H1 (cell line): ENCODE data around the gene JAKMIP1. TPM values are rescaled to one million over a fixed set of nuclear protein-coding genes. Genes with fewer than 3 reads are reported as not detected.
A peak's percentile ranks its signal among the peaks of the same experiment; 100 is the strongest.

ENCODE experiments used
- CTCF ChIA-PET: fragments of 300-600 bp; sonication (Branson Sonifier 250); formaldehyde crosslinking; loops from one replicate; lab custom pipeline; 2021; ENCODE audit not compliant: partially characterized antibody; lab: Charles Lee
- POLR2A ChIA-PET: fragments of 300-600 bp; sonication (Branson Sonifier 250); formaldehyde crosslinking; loops from one replicate; lab custom pipeline; 2021; ENCODE audit warnings: inconsistent platforms; ENCODE audit not compliant: partially characterized antibody; lab: Charles Lee
- DNase-seq, 2 experiments: peaks; one replicate each; pipeline versions ENCODE4 v3.0.0 to v3.0.0-alpha.2; 2010 to 2022; ENCODE audit warnings: low spot score in 2 of 2, low read depth in 1 of 2, mixed read lengths in 1 of 2
- FAIRE-seq: peaks from 2 replicates; lab custom pipeline; 2011; peaks lifted over from hg19 to GRCh38; lab: Jason Lieb, UNC
- H2AFZ ChIP-seq: 2 replicates; pipeline ENCODE4 v1.8.1; 2012; ENCODE audit warnings: low read length, inconsistent platforms
- H2AK5ac ChIP-seq: 2 replicates; pipeline ENCODE4 v1.6.1; 2013; ENCODE audit warnings: low read depth, low read length
- H2BK120ac ChIP-seq: replicated peaks from 2 replicates; pipeline ENCODE3; 2013; ENCODE audit warnings: low read depth, low read length, inconsistent platforms
- H2BK12ac ChIP-seq: 2 replicates; pipeline ENCODE4 v1.6.1; 2013; ENCODE audit warnings: low read depth, low read length
- H2BK15ac ChIP-seq: 2 replicates; pipeline ENCODE4 v1.6.1; 2013; ENCODE audit warnings: low read length
- H2BK20ac ChIP-seq: 2 replicates; pipeline ENCODE4 v1.6.1; 2013; ENCODE audit warnings: low read length
- H2BK5ac ChIP-seq: 2 replicates; pipeline ENCODE4 v1.6.1; 2013; ENCODE audit warnings: low read depth, low read length
- H3K14ac ChIP-seq: 2 replicates; pipeline ENCODE4 v1.6.1; 2013; ENCODE audit warnings: inconsistent platforms; ENCODE audit not compliant: insufficient read length
- H3K18ac ChIP-seq: 2 replicates; pipeline ENCODE4 v1.6.1; 2013; ENCODE audit warnings: low read length; ENCODE audit errors: extremely low read depth
- H3K23ac ChIP-seq: 2 replicates; pipeline ENCODE4 v1.6.1; 2013; ENCODE audit warnings: inconsistent platforms; ENCODE audit not compliant: insufficient read length
- H3K23me2 ChIP-seq: 2 replicates; pipeline ENCODE4 v1.6.1; 2013; ENCODE audit warnings: low read depth, low read length
- H3K27ac ChIP-seq: 2 replicates; pipeline ENCODE4 v1.6.1; 2011; ENCODE audit warnings: low read depth, low read length, inconsistent platforms
- H3K27me3 ChIP-seq, 4 experiments: replicated peaks in 1 of 4; 1 replicate in 1 of 4; 2 replicates in 3 of 4; pipeline versions ENCODE4 v1.6.1 to v1.8.1; 2011 to 2013; ENCODE audit warnings: low read length in 3 of 4, mild to moderate bottlenecking in 3 of 4, inconsistent platforms in 2 of 4, mixed read lengths in 2 of 4, moderate library complexity in 1 of 4; ENCODE audit not compliant: control insufficient read depth in 3 of 4, insufficient read depth in 3 of 4; ENCODE audit errors: extremely low read depth in 1 of 4
- H3K36me3 ChIP-seq, 4 experiments: 2 replicates each; pipeline versions ENCODE4 v1.6.1 to v1.8.1; 2011 to 2013; ENCODE audit warnings: mild to moderate bottlenecking in 4 of 4, low read length in 3 of 4, moderate library complexity in 2 of 4, control low read depth in 1 of 4, inconsistent platforms in 1 of 4; ENCODE audit not compliant: insufficient read depth in 4 of 4, control insufficient read depth in 2 of 4
- H3K4ac ChIP-seq: replicated peaks from 2 replicates; pipeline ENCODE3; 2013; ENCODE audit warnings: low read length, low read depth, mixed read lengths, inconsistent platforms; ENCODE audit not compliant: insufficient read length
- H3K4me1 ChIP-seq, 4 experiments: replicated peaks in 1 of 4; 1 replicate in 1 of 4; 2 replicates in 3 of 4; pipeline versions ENCODE4 v1.6.1 to v1.8.1; 2011 to 2013; ENCODE audit warnings: low read length in 3 of 4, inconsistent platforms in 2 of 4, mixed read lengths in 1 of 4; ENCODE audit not compliant: insufficient read depth in 4 of 4, control insufficient read depth in 3 of 4
- H3K4me2 ChIP-seq, 2 experiments: 2 replicates each; pipeline versions ENCODE4 v1.6.1 to v1.8.1; 2011 to 2013; ENCODE audit warnings: low read depth in 2 of 2, low read length in 2 of 2, control low read depth in 1 of 2, inconsistent platforms in 1 of 2, mild to moderate bottlenecking in 1 of 2; ENCODE audit not compliant: insufficient read depth in 1 of 2
- H3K4me3 ChIP-seq, 4 experiments: fragments of 200-600, 300-600 bp in 1 of 4; sonication (generic), shearing (Covaris generic), sonication (Bioruptor Twin) in 1 of 4; 2 replicates each; pipeline versions ENCODE4 v1.5.1 to v1.8.1; 2011 to 2016; ENCODE audit warnings: low read length in 4 of 4, low read depth in 3 of 4, control low read depth in 2 of 4, inconsistent platforms in 2 of 4, mild to moderate bottlenecking in 2 of 4, mixed read lengths in 1 of 4, moderate library complexity in 1 of 4; ENCODE audit not compliant: insufficient read depth in 2 of 4; ENCODE audit errors: extremely low read depth in 1 of 4
- H3K56ac ChIP-seq: replicated peaks from 2 replicates; pipeline ENCODE3; 2013; ENCODE audit warnings: low read depth, mild to moderate bottlenecking, mixed read lengths, low read length, inconsistent platforms; ENCODE audit not compliant: insufficient read length
- H3K79me1 ChIP-seq: 2 replicates; pipeline ENCODE4 v1.6.1; 2013; ENCODE audit warnings: low read depth, low read length, control low read depth
- H3K79me2 ChIP-seq, 2 experiments: 2 replicates each; pipeline versions ENCODE4 v1.6.1 to v1.8.1; 2012 to 2013; ENCODE audit warnings: low read length in 2 of 2, mild to moderate bottlenecking in 2 of 2, inconsistent platforms in 1 of 2; ENCODE audit not compliant: insufficient read depth in 2 of 2, control insufficient read depth in 1 of 2
- H3K9ac ChIP-seq, 4 experiments: replicated peaks in 1 of 4; 1 replicate in 1 of 4; 2 replicates in 3 of 4; pipeline versions ENCODE4 v1.6.1 to v1.8.1; 2011 to 2013; ENCODE audit warnings: low read depth in 3 of 4, low read length in 3 of 4, control low read depth in 2 of 4, mild to moderate bottlenecking in 2 of 4, moderate library complexity in 2 of 4, inconsistent platforms in 1 of 4; ENCODE audit errors: extremely low read depth in 1 of 4
- H3K9me3 ChIP-seq, 2 experiments: 2 replicates each; pipeline versions ENCODE4 v1.6.1 to v1.8.1; 2012 to 2013; ENCODE audit warnings: mild to moderate bottlenecking in 2 of 2, moderate library complexity in 2 of 2, control low read depth in 1 of 2, inconsistent platforms in 1 of 2, low read depth in 1 of 2, low read length in 1 of 2, mixed read lengths in 1 of 2; ENCODE audit not compliant: insufficient read depth in 2 of 2
- H4K20me1 ChIP-seq, 2 experiments: replicated peaks in 1 of 2; 2 replicates each; pipeline versions ENCODE3 to v1.8.1; 2011 to 2013; ENCODE audit warnings: inconsistent platforms in 2 of 2, low read length in 2 of 2, mild to moderate bottlenecking in 1 of 2; ENCODE audit not compliant: insufficient read depth in 2 of 2, control insufficient read depth in 1 of 2
- H4K5ac ChIP-seq: 2 replicates; pipeline ENCODE4 v1.6.1; 2013; ENCODE audit warnings: low read length, low read depth, mixed read lengths, inconsistent platforms; ENCODE audit not compliant: insufficient read length
- H4K8ac ChIP-seq: 2 replicates; pipeline ENCODE4 v1.8.0; 2013; ENCODE audit warnings: mild to moderate bottlenecking, moderate library complexity, low read length, inconsistent platforms; ENCODE audit not compliant: insufficient read depth; ENCODE audit errors: extremely low read depth
- H4K91ac ChIP-seq: replicated peaks from 2 replicates; pipeline ENCODE3; 2013; ENCODE audit warnings: low read length, mixed read lengths, inconsistent platforms; ENCODE audit not compliant: insufficient read length
- BCL11A ChIP-seq, 2 experiments: IDR thresholded peaks; one replicate each; pipeline ENCODE4 v1.6.1; 2011; ENCODE audit warnings: low read depth in 2 of 2, low read length in 2 of 2, mild to moderate bottlenecking in 2 of 2
- CHD2 ChIP-seq: IDR thresholded peaks from 2 replicates; pipeline ENCODE4 v1.6.1; 2012; ENCODE audit warnings: low read length, improper control_type of control experiment
- GTF2F1 ChIP-seq: IDR thresholded peaks from 2 replicates; pipeline ENCODE4 v1.6.1; 2012; ENCODE audit warnings: low read depth, low read length, improper control_type of control experiment, borderline replicate concordance
- HDAC2 ChIP-seq, 2 experiments: fragments of 300-600 bp in 1 of 2; sonication (generic) in 1 of 2; IDR thresholded peaks; 2 replicates each; pipeline ENCODE4 v1.6.1; 2011 to 2012; ENCODE audit warnings: low read depth in 2 of 2, low read length in 2 of 2, mild to moderate bottlenecking in 2 of 2, moderate library complexity in 2 of 2, borderline replicate concordance in 1 of 2, inconsistent platforms in 1 of 2
- HDAC6 ChIP-seq: IDR thresholded peaks from one replicate; pipeline ENCODE4 v1.7.1; 2012; ENCODE audit warnings: low read depth, mild to moderate bottlenecking, inconsistent platforms, low read length, moderate library complexity
- JUND ChIP-seq: IDR thresholded peaks from 2 replicates; pipeline ENCODE4 v1.6.1; 2011; ENCODE audit warnings: mild to moderate bottlenecking, improper control_type of control experiment, low read length
- NANOG ChIP-seq: IDR thresholded peaks from 2 replicates; pipeline ENCODE4 v1.6.1; 2011; ENCODE audit warnings: low read length, low read depth, mild to moderate bottlenecking, inconsistent platforms; ENCODE audit not compliant: insufficient read depth, poor library complexity, severe bottlenecking
- RXRA ChIP-seq: IDR thresholded peaks from 2 replicates; pipeline ENCODE4 v1.6.1; 2011; ENCODE audit warnings: low read depth, mild to moderate bottlenecking, low read length, moderate library complexity; ENCODE audit not compliant: insufficient read depth
- SIN3A ChIP-seq, 2 experiments: IDR thresholded peaks in 1 of 2; conservative IDR thresholded peaks in 1 of 2; 2 replicates each; pipeline ENCODE4 v1.6.1; 2011 to 2012; ENCODE audit warnings: low read length in 2 of 2, improper control_type of control experiment in 1 of 2, low read depth in 1 of 2, mild to moderate bottlenecking in 1 of 2
- SIX5 ChIP-seq: IDR thresholded peaks from 2 replicates; pipeline ENCODE4 v1.6.1; 2011; ENCODE audit warnings: mild to moderate bottlenecking, low read depth, low read length
- SRF ChIP-seq: IDR thresholded peaks from 2 replicates; pipeline ENCODE4 v1.6.1; 2011; ENCODE audit warnings: mild to moderate bottlenecking, low read depth, low read length, moderate library complexity
- TAF7 ChIP-seq: optimal IDR thresholded peaks from 2 replicates; pipeline ENCODE3; 2011; ENCODE audit warnings: low read depth, mild to moderate bottlenecking, inconsistent platforms, low read length, moderate library complexity, borderline replicate concordance
- TCF12 ChIP-seq: IDR thresholded peaks from 2 replicates; pipeline ENCODE4 v1.6.1; 2011; ENCODE audit warnings: low read depth, mild to moderate bottlenecking, low read length
- TEAD4 ChIP-seq: IDR thresholded peaks from 2 replicates; pipeline ENCODE4 v1.6.1; 2012; ENCODE audit warnings: low read depth, low read length, inconsistent platforms, mixed read lengths
- WGBS, 2 experiments: shearing (Covaris generic) in 1 of 2; methylation state at CpG; one replicate each; pipeline versions ENCODE4 v1.1.6 to v1.1.7; 2013 to 2015; ENCODE audit warnings: low lambda C conversion rate in 2 of 2, mixed read lengths in 2 of 2, inconsistent platforms in 1 of 2, low coverage in 1 of 2, missing lambda C conversion rate in 1 of 2; ENCODE audit not compliant: insufficient replicate concordance in 2 of 2, insufficient coverage in 1 of 2, insufficient read length in 1 of 2; ENCODE audit errors: extremely low coverage in 1 of 2, missing lambda C conversion rate in 1 of 2; 5-methylcytosine and 5-hydroxymethylcytosine counted together
- polyA plus RNA-seq, 7 experiments: library from polyadenylated mRNA; depleted of rRNA in 3 of 7; stranded (reverse) in 5 of 7; unstranded in 2 of 7; fragments of >200 nt in 5 of 7; fragments of 200-250 nt in 2 of 7; gene quantifications; 1 replicate in 5 of 7; 2 replicates in 1 of 7; 4 replicates in 1 of 7; pipeline versions ENCODE4 v1.2.1 to v1.2.3, GENCODE V29; 2011 to 2013; ENCODE audit warnings: missing spikeins in 2 of 7, mixed read lengths in 2 of 7
- total RNA-seq: library from RNA; stranded (reverse); fragmentation: NEBNext Ultra II Directional; extraction: Animal tissue kit (Norgen Biotek cat#: 25700); gene quantifications from 2 replicates; pipeline ENCODE4 v1.2.1, GENCODE V29; 2021

The JAKMIP1 gene
- total and polyA plus RNA-seq, 2 of the 8 experiments (the other 6 are each of a cell fraction or from before 2014, with no cell fraction given), result 2.5 to 4.4 TPM

DNA sequence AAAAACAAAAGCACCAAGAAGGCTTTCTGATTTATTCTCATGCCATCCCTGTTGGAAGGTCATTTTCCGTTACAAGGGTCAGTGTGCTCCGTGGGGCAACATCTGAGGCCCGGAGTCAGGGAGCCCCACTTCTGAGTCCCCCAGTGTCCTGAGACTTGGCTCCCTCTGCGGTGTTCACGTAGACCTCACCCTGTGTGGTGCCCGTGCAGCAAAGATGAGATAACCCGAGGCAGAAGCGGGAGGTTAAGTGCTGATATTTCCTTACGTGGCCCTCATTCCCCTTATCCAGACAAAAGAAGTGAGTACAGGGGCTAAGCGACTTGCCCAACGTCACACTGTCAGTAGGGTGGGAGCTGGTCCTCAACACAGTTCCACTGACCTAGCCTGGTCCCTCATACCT, 3.5 kb downstream of the JAKMIP1 start:
- H3K23ac ChIP-seq, result no peak overlapping the region
- ChIA-PET POLR2A (no interaction called here), CTCF (interaction anchor here (0.7 to 3.0 kb wide), 2 partner anchors 55 to 135 kb away, joined by 3 to 13 read pairs; no protein-coding TSS in a partner anchor)
- no peak for DNase-seq
- peak overlapping the region; percentile 88; the same call in 1 of the 2 replicates for H2BK12ac ChIP-seq
- peaks cover 10 to 45% (median 23%) of the 10 kb centered on the region in 4 experiments for H3K4me1 ChIP-seq
- H3K4me3 ChIP-seq, result no peak overlapping the region
- no peak overlapping the region for H3K56ac ChIP-seq
- H3K9ac ChIP-seq, result no peak overlapping the region
- H3K4ac ChIP-seq, result no peak overlapping the region
- peak overlapping the region; percentile 9 for H2BK120ac ChIP-seq
- H4K5ac ChIP-seq, result no peak overlapping the region
- H3K9me3 ChIP-seq, result no peaks in the 10 kb centered on the region
- H3K18ac ChIP-seq, result no peak overlapping the region; the same call in 1 of the 2 replicates
- peaks cover 0 to 5% of the 10 kb centered on the region in 2 experiments for H4K20me1 ChIP-seq
- 0 out of 2 replicates have a peak overlapping the region, but pooled peaks have one; percentile 93 for H2AK5ac ChIP-seq
- H3K27me3 ChIP-seq, result peaks cover 0 to 12% (median 8%) of the 10 kb centered on the region in 4 experiments; a peak in 5 of 7 replicates
- H3K14ac ChIP-seq, result no peak overlapping the region
- 0 out of 2 replicates have a peak overlapping the region, but pooled peaks have one; percentile 5 for H2BK20ac ChIP-seq
- H3K79me2 ChIP-seq, result no peaks in the 10 kb centered on the region
- no peaks in the 10 kb centered on the region for H3K36me3 ChIP-seq
- FAIRE-seq, result no peak
- peaks cover 18% of the 10 kb centered on the region; the same call in 1 of the 2 replicates for H3K23me2 ChIP-seq
- H3K79me1 ChIP-seq, result no peaks in the 10 kb centered on the region; the same call in 1 of the 2 replicates
- no peak overlapping the region for H2BK15ac ChIP-seq
- peak overlapping the region; percentile 1 for H4K91ac ChIP-seq
- peak overlapping the region; percentile 40; the same call in 1 of the 2 replicates for H2BK5ac ChIP-seq
- H3K4me2 ChIP-seq, result no peak overlapping the region
- WGBS, 2 experiments, result 92% methylated on average over 11 of the region's 11 CpGs; no CpG with 5 or more reads in 1 of the 2 experiments
- no peak overlapping the region for H3K27ac ChIP-seq
- H2AFZ ChIP-seq, result no peak overlapping the region
- H4K8ac ChIP-seq, result no peak overlapping the region
- TF ChIP-seq CHD2 (no peak), SIN3A (conservative IDR thresholded peaks at IDR 0.05 in 1 of 2, IDR thresholded peaks at IDR 0.05 in 1 of 2; ENCODE audit: low read depth in 1 of 2, low read length in 2 of 2) (no peak), HDAC6 (no peak), TAF7 (no peak), TCF12 (no peak), RXRA (no peak), SRF (no peak), HDAC2 (IDR thresholded peaks at IDR 0.05; ENCODE audit: borderline replicate concordance in 1 of 2, low read depth in 2 of 2, low read length in 2 of 2) (no peak), JUND (no peak), TEAD4 (no peak), BCL11A (IDR thresholded peaks at IDR 0.05; ENCODE audit: low read depth in 2 of 2, low read length in 2 of 2) (no peak), SIX5 (no peak), GTF2F1 (no peak), NANOG (no peak)
